H9 (cell line): ENCODE measurements around the gene C1orf21. TPM values are rescaled to one million over a fixed set of nuclear protein-coding genes. Genes with fewer than 3 reads are reported as not detected.

Source experiments
- DNase-seq: peaks from one replicate; pipeline ENCODE4 v3.0.0-alpha.2; 2017
- H2AFZ ChIP-seq: one replicate; pipeline ENCODE4 v1.6.1; 2013; ENCODE audit warnings: mild to moderate bottlenecking, low read length, control low read depth, moderate library complexity
- H2AK5ac ChIP-seq: 2 replicates; pipeline ENCODE4 v1.6.1; 2013; ENCODE audit warnings: low read length, control low read depth, mixed read lengths; ENCODE audit not compliant: insufficient read length
- H2BK120ac ChIP-seq: one replicate; pipeline ENCODE4 v1.6.1; 2013; ENCODE audit warnings: low read depth, mild to moderate bottlenecking, low read length, control low read depth, inconsistent platforms; ENCODE audit not compliant: poor library complexity, severe bottlenecking
- H2BK12ac ChIP-seq: 2 replicates; pipeline ENCODE4 v1.6.1; 2013; ENCODE audit warnings: low read length, control low read depth, mixed read lengths, low read depth; ENCODE audit not compliant: insufficient read length
- H2BK15ac ChIP-seq: 2 replicates; pipeline ENCODE4 v1.6.1; 2013; ENCODE audit warnings: low read depth, low read length, control low read depth
- H2BK20ac ChIP-seq: one replicate; pipeline ENCODE4 v1.6.1; 2013; ENCODE audit warnings: low read depth, mild to moderate bottlenecking, low read length, control low read depth, inconsistent platforms; ENCODE audit not compliant: poor library complexity, severe bottlenecking
- H2BK5ac ChIP-seq: 2 replicates; pipeline ENCODE4 v1.6.1; 2013; ENCODE audit warnings: low read length, control low read depth, mixed read lengths; ENCODE audit not compliant: insufficient read length
- H3K14ac ChIP-seq: 2 replicates; pipeline ENCODE4 v1.6.1; 2013; ENCODE audit warnings: low read length, control low read depth; ENCODE audit not compliant: insufficient read depth
- H3K18ac ChIP-seq: 2 replicates; pipeline ENCODE4 v1.6.1; 2013; ENCODE audit warnings: low read depth, mild to moderate bottlenecking, mixed read lengths, low read length, control low read depth; ENCODE audit not compliant: insufficient read length
- H3K23ac ChIP-seq: 2 replicates; pipeline ENCODE4 v1.6.1; 2013; ENCODE audit warnings: low read length, control low read depth, mixed read lengths, low read depth; ENCODE audit not compliant: insufficient read length
- H3K23me2 ChIP-seq: 2 replicates; pipeline ENCODE4 v1.6.1; 2013; ENCODE audit warnings: low read depth, mild to moderate bottlenecking, mixed read lengths, low read length, control low read depth; ENCODE audit not compliant: insufficient read length, poor library complexity, severe bottlenecking
- H3K27ac ChIP-seq: 2 replicates; pipeline ENCODE4 v1.5.1; 2013; ENCODE audit warnings: low read length, control low read depth, mixed read lengths, low read depth; ENCODE audit not compliant: insufficient read length
- H3K27me3 ChIP-seq: 2 replicates; pipeline ENCODE4 v1.6.1; 2013; ENCODE audit warnings: low read length, control low read depth, inconsistent platforms; ENCODE audit not compliant: insufficient read depth
- H3K4ac ChIP-seq: 2 replicates; pipeline ENCODE4 v1.6.1; 2013; ENCODE audit warnings: low read depth, mild to moderate bottlenecking, control low read depth, inconsistent platforms, low read length, moderate library complexity
- H3K4me1 ChIP-seq: 2 replicates; pipeline ENCODE4 v1.6.1; 2013; ENCODE audit warnings: low read length, control low read depth, inconsistent platforms; ENCODE audit not compliant: insufficient read depth
- H3K4me2 ChIP-seq: 2 replicates; pipeline ENCODE4 v1.6.1; 2013; ENCODE audit warnings: low read length, control low read depth, mixed read lengths; ENCODE audit not compliant: insufficient read length, insufficient read depth
- H3K56ac ChIP-seq: 2 replicates; pipeline ENCODE4 v1.6.1; 2013; ENCODE audit warnings: low read depth, mild to moderate bottlenecking, mixed read lengths, low read length, control low read depth; ENCODE audit not compliant: insufficient read length
- H3K79me1 ChIP-seq: 2 replicates; pipeline ENCODE4 v1.6.1; 2013; ENCODE audit warnings: low read depth, mild to moderate bottlenecking, moderate library complexity, low read length, control low read depth, inconsistent platforms; ENCODE audit not compliant: insufficient read depth, poor library complexity, severe bottlenecking
- H3K79me2 ChIP-seq: 2 replicates; pipeline ENCODE4 v1.6.1; 2013; ENCODE audit warnings: low read length, control low read depth, inconsistent platforms; ENCODE audit not compliant: insufficient read depth
- H3K9ac ChIP-seq: 2 replicates; pipeline ENCODE4 v1.6.1; 2013; ENCODE audit warnings: low read length, control low read depth, mixed read lengths; ENCODE audit not compliant: insufficient read length; ENCODE audit errors: extremely low read depth
- H3K9me3 ChIP-seq: one replicate; pipeline ENCODE4 v1.6.1; 2013; ENCODE audit warnings: low read depth, low read length, inconsistent platforms; ENCODE audit not compliant: control insufficient read depth
- H3T11ph ChIP-seq: one replicate; pipeline ENCODE4 v1.6.1; 2013; ENCODE audit warnings: mild to moderate bottlenecking, low read length, control low read depth, inconsistent platforms
- H4K20me1 ChIP-seq: one replicate; pipeline ENCODE4 v1.6.1; 2013; ENCODE audit not compliant: control insufficient read depth, insufficient read length, insufficient read depth
- H4K5ac ChIP-seq: 2 replicates; pipeline ENCODE4 v1.6.1; 2013; ENCODE audit warnings: low read depth, mild to moderate bottlenecking, mixed read lengths, low read length, control low read depth; ENCODE audit not compliant: insufficient read length
- H4K8ac ChIP-seq: replicated peaks from 2 replicates; pipeline ENCODE4 v1.6.1; 2013; ENCODE audit warnings: low read length, control low read depth, mixed read lengths, low read depth; ENCODE audit not compliant: insufficient read length
- H4K91ac ChIP-seq: 2 replicates; pipeline ENCODE4 v1.6.1; 2013; ENCODE audit warnings: low read depth, mild to moderate bottlenecking, moderate library complexity, mixed read lengths, low read length, control low read depth; ENCODE audit not compliant: insufficient read length
- H3K27ac Mint-ChIP-seq, 3 experiments: 2 replicates in 2 of 3; 3 replicates in 1 of 3; pipeline ENCODE4 v1.8.0; 2020 to 2021; ENCODE audit warnings: mixed read lengths in 3 of 3, mild to moderate bottlenecking in 1 of 3, moderate library complexity in 1 of 3
- H3K27me3 Mint-ChIP-seq: 2 replicates; pipeline ENCODE4 v1.8.0; 2021; ENCODE audit warnings: low read depth, mild to moderate bottlenecking, moderate library complexity, mixed read lengths
- H3K36me3 Mint-ChIP-seq, 3 experiments: 2 replicates in 2 of 3; 3 replicates in 1 of 3; pipeline ENCODE4 v1.8.0; 2020 to 2021; ENCODE audit warnings: low read depth in 3 of 3, mixed read lengths in 3 of 3; ENCODE audit not compliant: insufficient read depth in 1 of 3
- H3K4me1 Mint-ChIP-seq, 2 experiments: 2 replicates each; pipeline ENCODE4 v1.8.0; 2020; ENCODE audit warnings: mixed read lengths in 2 of 2
- H3K4me3 Mint-ChIP-seq, 2 experiments: 2 replicates in 1 of 2; 3 replicates in 1 of 2; pipeline ENCODE4 v1.8.0; 2020 to 2021; ENCODE audit warnings: mild to moderate bottlenecking in 2 of 2, mixed read lengths in 2 of 2, moderate library complexity in 1 of 2
- H3K9me3 Mint-ChIP-seq, 2 experiments: 2 replicates in 1 of 2; 3 replicates in 1 of 2; pipeline ENCODE4 v1.8.0; 2020; ENCODE audit warnings: mild to moderate bottlenecking in 2 of 2, mixed read lengths in 2 of 2, moderate library complexity in 1 of 2
- WGBS: extraction: QIAGEN DNeasy Blood & Tissue Kit; methylation state at CpG from one replicate; pipeline ENCODE4 v1.1.7; 2013; ENCODE audit warnings: missing lambda C conversion rate, low lambda C conversion rate, mixed read lengths; ENCODE audit not compliant: insufficient read length; ENCODE audit errors: extremely low coverage; 5-methylcytosine and 5-hydroxymethylcytosine counted together
- total RNA-seq: library from RNA; stranded (reverse); gene quantifications from 2 replicates; pipeline ENCODE4 v1.2.1, GENCODE V29; 2021
- TF ChIP-seq, protein P1 (sequence below): fragments of 200-600 bp; sonication (generic); conservative IDR thresholded peaks from 3 replicates; pipeline ENCODE4 v1.8.0; 2021; ENCODE audit warnings: antibody characterized with exemption, mild to moderate bottlenecking

C1orf21 gene
- total RNA-seq, 1 experiment from 2014 or later, result 36.0 TPM

DNA sequence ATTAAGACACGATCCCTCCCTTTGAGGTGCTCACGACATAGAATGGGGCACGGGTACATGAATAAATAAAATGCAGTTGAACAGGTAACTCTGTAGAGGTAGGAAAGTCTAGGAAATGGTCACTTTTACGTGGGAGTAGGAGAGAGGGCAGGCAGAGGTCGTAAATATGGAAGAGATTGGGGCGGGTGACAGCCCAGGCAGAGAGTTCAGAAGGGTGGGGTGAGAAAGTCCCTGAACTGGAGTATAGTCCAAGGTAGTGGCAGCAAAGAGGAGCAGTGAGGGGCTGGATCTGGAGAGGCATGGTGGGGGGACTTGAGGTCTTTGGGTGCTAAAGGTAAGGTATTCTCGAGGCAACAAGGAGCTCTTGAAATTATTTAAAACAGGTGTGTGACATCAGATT, 147.9 kb downstream of the C1orf21 start:
- Histone ChIP-seq H3K27me3 (no peaks in the 10 kb centered on the region), H3K79me2 (no peaks in the 10 kb centered on the region), H2BK5ac (no peak overlapping the region), H2BK15ac (no peak overlapping the region), H2BK12ac (no peak overlapping the region), H3K27ac (no peak overlapping the region), H3K79me1 (no peaks in the 10 kb centered on the region), H3K56ac (no peak overlapping the region), H3K18ac (no peak overlapping the region), H2AK5ac (no peak overlapping the region), H2BK20ac (no peak overlapping the region), H3T11ph (no peak overlapping the region), H3K4ac (no peak overlapping the region), H3K9me3 (no peaks in the 10 kb centered on the region), H4K20me1 (no peaks in the 10 kb centered on the region), H4K5ac (no peak overlapping the region), H3K23ac (no peak overlapping the region), H4K8ac (no peak overlapping the region), H4K91ac (no peak overlapping the region), H3K9ac (no peak overlapping the region), H3K14ac (no peak overlapping the region), H3K4me2 (no peak overlapping the region), H2BK120ac (no peak overlapping the region), H2AFZ (no peak overlapping the region), H3K4me1 (no peaks in the 10 kb centered on the region), H3K23me2 (no peaks in the 10 kb centered on the region)
- DNase-seq, result no peak
- peaks cover 10 to 12% of the 10 kb centered on the region in 2 experiments; a peak in 4 of 5 replicates for H3K9me3 Mint-ChIP-seq
- H3K27me3 Mint-ChIP-seq, result no peaks in the 10 kb centered on the region
- WGBS, result no CpG with 5 or more reads among the region's 7 CpGs
- TF ChIP-seq, protein P1, sequence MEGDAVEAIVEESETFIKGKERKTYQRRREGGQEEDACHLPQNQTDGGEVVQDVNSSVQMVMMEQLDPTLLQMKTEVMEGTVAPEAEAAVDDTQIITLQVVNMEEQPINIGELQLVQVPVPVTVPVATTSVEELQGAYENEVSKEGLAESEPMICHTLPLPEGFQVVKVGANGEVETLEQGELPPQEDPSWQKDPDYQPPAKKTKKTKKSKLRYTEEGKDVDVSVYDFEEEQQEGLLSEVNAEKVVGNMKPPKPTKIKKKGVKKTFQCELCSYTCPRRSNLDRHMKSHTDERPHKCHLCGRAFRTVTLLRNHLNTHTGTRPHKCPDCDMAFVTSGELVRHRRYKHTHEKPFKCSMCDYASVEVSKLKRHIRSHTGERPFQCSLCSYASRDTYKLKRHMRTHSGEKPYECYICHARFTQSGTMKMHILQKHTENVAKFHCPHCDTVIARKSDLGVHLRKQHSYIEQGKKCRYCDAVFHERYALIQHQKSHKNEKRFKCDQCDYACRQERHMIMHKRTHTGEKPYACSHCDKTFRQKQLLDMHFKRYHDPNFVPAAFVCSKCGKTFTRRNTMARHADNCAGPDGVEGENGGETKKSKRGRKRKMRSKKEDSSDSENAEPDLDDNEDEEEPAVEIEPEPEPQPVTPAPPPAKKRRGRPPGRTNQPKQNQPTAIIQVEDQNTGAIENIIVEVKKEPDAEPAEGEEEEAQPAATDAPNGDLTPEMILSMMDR, result no peak
- peaks cover 19 to 54% (median 23%) of the 10 kb centered on the region in 3 experiments for H3K36me3 Mint-ChIP-seq
- H3K27ac Mint-ChIP-seq, result peak overlapping the region in 2 of 3 experiments; percentile 3 to 8; a peak in 4 of 7 replicates
- H3K4me1 Mint-ChIP-seq, result peaks cover 6 to 11% of the 10 kb centered on the region in 2 experiments; a peak in 3 of 4 replicates
- no peak overlapping the region for H3K4me3 Mint-ChIP-seq
